ENCODE measurements around the gene TMEM31.

GRCh38 chrX:103686199-103687072, 24.3 kb upstream of the TMEM31 start, which contains the start of gene MORF4L2:
- TF ChIP-seq CTCF (conservative IDR thresholded peaks at IDR 0.05; ENCODE audit: low read depth, low read length) (no peak), EZH2 (IDR thresholded peaks at IDR 0.05; ENCODE audit: borderline replicate concordance, low read depth, low read length, poor library complexity, severe bottlenecking) (no peak)

Measured in A673 (cell line).